HFF-Myc (cell line): ENCODE measurements around the gene ALK.

Experiments used
- DNase-seq: peaks from one replicate; pipeline ENCODE4 v3.0.0-alpha.2; 2011; ENCODE audit warnings: low read depth; ENCODE audit errors: extremely low read depth
- H3K4me3 ChIP-seq: replicated peaks from 2 replicates; pipeline ENCODE4 v1.5.1; 2011; ENCODE audit warnings: low read depth, mild to moderate bottlenecking, control low read depth, low read length
- CTCF ChIP-seq: IDR thresholded peaks from 2 replicates; pipeline ENCODE4 v1.5.1; 2012; ENCODE audit warnings: mild to moderate bottlenecking, low read depth, low read length, control low read depth; ENCODE audit errors: missing control alignments

The ALK gene

GRCh38 chr2:29329899-29330298 is 591.5 kb downstream of the ALK start:
- no peak overlapping the region for H3K4me3 ChIP-seq
- DNase-seq = no peak
- peak; percentile 28 for TF ChIP-seq CTCF

GRCh38 chr2:29326926-29327325 is 594.5 kb downstream of the ALK start:
- no peak overlapping the region for H3K4me3 ChIP-seq
- TF ChIP-seq CTCF = no peak
- no peak for DNase-seq

GRCh38 chr2:29325544-29325943 is 595.8 kb downstream of the ALK start:
- DNase-seq = no peak
- H3K4me3 ChIP-seq = no peak overlapping the region
- no peak for TF ChIP-seq CTCF

GRCh38 chr2:29323961-29324360 is 597.4 kb downstream of the ALK start:
- no peak for TF ChIP-seq CTCF
- no peak for DNase-seq
- H3K4me3 ChIP-seq = no peak overlapping the region

GRCh38 chr2:29323301-29323700 is 598.1 kb downstream of the ALK start:
- no peak for TF ChIP-seq CTCF
- no peak for DNase-seq
- H3K4me3 ChIP-seq = no peak overlapping the region

- TF ChIP-seq CTCF = no peak
- no peak for DNase-seq
- no peak overlapping the region for H3K4me3 ChIP-seq
Measured at GRCh38 chr2:29322011-29322410, 599.4 kb downstream of the ALK start.

- no peak overlapping the region for H3K4me3 ChIP-seq
- no peak for DNase-seq
- TF ChIP-seq CTCF = no peak
Measured at GRCh38 chr2:29317801-29318485, 603.4 kb downstream of the ALK start.
